ENCODE data around the gene TRNP1. TPM values are rescaled to one million over a fixed set of nuclear protein-coding genes. Genes with fewer than 3 reads are reported as not detected.
A peak's percentile ranks its signal among the peaks of the same experiment; 100 is the strongest.

The TRNP1 gene
- total RNA-seq, 1 donor from 2014 or later: 3.1 TPM

- DNase-seq (ENCODE audit: low read depth in 2 of 2): peak in 1 of 2 donors; percentile 86
These were observed 7.4 kb downstream of the TRNP1 start for GRCh38 chr1:27000817-27001460.

- no peak for DNase-seq (ENCODE audit: low read depth in 2 of 2)
These were observed 8.3 kb downstream of the TRNP1 start for GRCh38 chr1:27001570-27002360.

GRCh38 chr1:27003745-27004470 lies 10.4 kb downstream of the TRNP1 start:
- no peak for DNase-seq (ENCODE audit: low read depth in 2 of 2)

- DNase-seq (ENCODE audit: low read depth in 2 of 2): no peak
These were observed 11.1 kb downstream of the TRNP1 start for GRCh38 chr1:27004471-27005165.

- no peak for DNase-seq (ENCODE audit: low read depth in 2 of 2)
These were observed 11.7 kb downstream of the TRNP1 start for GRCh38 chr1:27005166-27005530.

- DNase-seq (ENCODE audit: low read depth in 2 of 2): no peak
These were observed 12.4 kb downstream of the TRNP1 start for GRCh38 chr1:27005648-27006496.

GRCh38 chr1:27006683-27007082 lies 13.2 kb downstream of the TRNP1 start:
- DNase-seq (ENCODE audit: low read depth in 2 of 2): no peak

- no peak for DNase-seq (ENCODE audit: low read depth in 2 of 2)
These were observed 14.6 kb downstream of the TRNP1 start for GRCh38 chr1:27007909-27008582.

- DNase-seq (ENCODE audit: low read depth in 2 of 2): no peak
These were observed 16.2 kb downstream of the TRNP1 start for GRCh38 chr1:27009601-27010197.

GRCh38 chr1:27010226-27010994 lies 16.9 kb downstream of the TRNP1 start:
- no peak for DNase-seq (ENCODE audit: low read depth in 2 of 2)

GRCh38 chr1:27011058-27011764 lies 17.7 kb downstream of the TRNP1 start:
- peak in 1 of 2 donors; percentile 63 for DNase-seq (ENCODE audit: low read depth in 2 of 2)

GRCh38 chr1:27011976-27012563 lies 18.6 kb downstream of the TRNP1 start:
- no peak for DNase-seq (ENCODE audit: low read depth in 2 of 2)

GRCh38 chr1:27015260-27015659 lies 21.8 kb downstream of the TRNP1 start:
- DNase-seq (ENCODE audit: low read depth in 2 of 2): no peak

- DNase-seq (ENCODE audit: low read depth in 2 of 2): no peak
These were observed 22.9 kb downstream of the TRNP1 start for GRCh38 chr1:27016376-27016775.

GRCh38 chr1:27017207-27017606 lies 23.7 kb downstream of the TRNP1 start:
- no peak for DNase-seq (ENCODE audit: low read depth in 2 of 2)

- DNase-seq (ENCODE audit: low read depth in 2 of 2): peak in 1 of 2 donors; percentile 41
These were observed 24.8 kb downstream of the TRNP1 start for GRCh38 chr1:27018316-27018715.

GRCh38 chr1:27021354-27022031 lies 28.0 kb downstream of the TRNP1 start:
- DNase-seq (ENCODE audit: low read depth in 2 of 2): peak in 1 of 2 donors; percentile 46

All from dermis microvascular lymphatic vessel endothelial cell (primary cell).